Body of pancreas (tissue), 4 donors: ENCODE measurements around the gene NT5DC3.

Source experiments
- POLR2A ChIP-seq, 3 donors: fragments of 450-650 bp; IDR thresholded peaks; one replicate each; pipeline ENCODE4 v1.6.1; 2016; ENCODE audit warnings: antibody characterized with exemption in 3 of 3, mild to moderate bottlenecking in 2 of 3
- TF ChIP-seq, protein P1 (sequence below), 7 experiments: fragments of 450-650 bp in 4 of 7; fragments of 200-600 bp in 3 of 7; sonication (generic) in 3 of 7; IDR thresholded peaks; one replicate each; pipeline ENCODE4 v1.5.1; 2016 to 2019; ENCODE audit warnings: antibody characterized with exemption in 7 of 7

DNA sequence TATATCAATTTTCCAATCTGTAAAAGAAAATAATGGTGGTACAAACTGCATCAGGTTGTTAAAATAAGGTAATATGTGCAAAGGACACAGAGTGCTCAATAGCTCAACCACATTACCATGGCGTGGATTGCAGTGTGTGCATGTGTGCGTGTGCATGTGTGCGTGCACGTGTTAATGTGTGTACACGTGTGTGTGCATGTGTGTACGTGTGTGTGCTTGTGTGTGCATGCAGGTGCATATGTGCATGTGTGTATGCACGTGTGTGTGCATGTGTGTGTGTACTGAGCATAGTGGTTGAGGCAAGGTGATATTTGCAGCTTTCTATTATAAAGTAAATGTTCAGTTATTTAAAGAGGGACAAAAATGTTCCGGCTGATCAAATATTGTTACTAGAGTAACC is 115.6 kb downstream of the NT5DC3 start:
- TF ChIP-seq, protein P1, sequence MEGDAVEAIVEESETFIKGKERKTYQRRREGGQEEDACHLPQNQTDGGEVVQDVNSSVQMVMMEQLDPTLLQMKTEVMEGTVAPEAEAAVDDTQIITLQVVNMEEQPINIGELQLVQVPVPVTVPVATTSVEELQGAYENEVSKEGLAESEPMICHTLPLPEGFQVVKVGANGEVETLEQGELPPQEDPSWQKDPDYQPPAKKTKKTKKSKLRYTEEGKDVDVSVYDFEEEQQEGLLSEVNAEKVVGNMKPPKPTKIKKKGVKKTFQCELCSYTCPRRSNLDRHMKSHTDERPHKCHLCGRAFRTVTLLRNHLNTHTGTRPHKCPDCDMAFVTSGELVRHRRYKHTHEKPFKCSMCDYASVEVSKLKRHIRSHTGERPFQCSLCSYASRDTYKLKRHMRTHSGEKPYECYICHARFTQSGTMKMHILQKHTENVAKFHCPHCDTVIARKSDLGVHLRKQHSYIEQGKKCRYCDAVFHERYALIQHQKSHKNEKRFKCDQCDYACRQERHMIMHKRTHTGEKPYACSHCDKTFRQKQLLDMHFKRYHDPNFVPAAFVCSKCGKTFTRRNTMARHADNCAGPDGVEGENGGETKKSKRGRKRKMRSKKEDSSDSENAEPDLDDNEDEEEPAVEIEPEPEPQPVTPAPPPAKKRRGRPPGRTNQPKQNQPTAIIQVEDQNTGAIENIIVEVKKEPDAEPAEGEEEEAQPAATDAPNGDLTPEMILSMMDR (IDR thresholded peaks at IDR 0.05) = no peak
- no peak for TF ChIP-seq POLR2A (IDR thresholded peaks at IDR 0.05)
